Measurements from ENCODE around the gene FBXW7. TPM values are rescaled to one million over a fixed set of nuclear protein-coding genes. Genes with fewer than 3 reads are reported as not detected.

Gene FBXW7
- total and polyA plus RNA-seq, 2 donors, result 27.2 to 114 TPM

DNA sequence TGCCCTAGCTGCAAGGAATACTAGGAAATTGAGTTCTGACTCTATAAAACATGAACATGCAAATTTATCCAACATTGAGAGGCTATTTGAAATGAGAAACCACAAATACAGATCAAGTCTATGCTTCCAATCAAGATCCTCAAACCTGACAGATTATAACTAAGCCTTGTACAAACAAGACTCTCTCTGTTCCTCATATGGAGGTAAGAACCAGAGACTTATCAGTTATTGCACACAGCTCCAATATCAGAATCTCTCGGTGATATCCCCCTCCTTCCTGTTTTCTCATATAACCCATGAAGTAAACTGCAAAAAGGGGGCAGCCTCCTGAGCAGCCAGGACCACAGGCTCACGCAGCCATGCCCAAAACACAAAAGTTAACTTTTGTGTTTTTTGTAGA lies 36.5 kb downstream of the FBXW7 start:
- 85% methylated on average over 2 of the region's 2 CpGs for WGBS
- Histone ChIP-seq H3K4me1 (ENCODE audit: control insufficient read depth in 2 of 2, insufficient read depth in 2 of 2, low read length in 2 of 2) (no peaks in the 10 kb centered on the region), H3K4me3 (ENCODE audit: low read length in 2 of 2) (no peak overlapping the region), H3K9me3 (ENCODE audit: control insufficient read depth in 2 of 2, insufficient read depth in 1 of 2, low read length in 1 of 2) (no peaks in the 10 kb centered on the region), H3K36me3 (ENCODE audit: control insufficient read depth in 2 of 2, insufficient read depth in 2 of 2, low read length in 1 of 2) (no peaks in the 10 kb centered on the region), H3K27ac (ENCODE audit: low read depth in 1 of 2, low read length in 1 of 2) (no peak overlapping the region), H3K27me3 (ENCODE audit: control insufficient read depth in 2 of 2, insufficient read depth in 1 of 2, low read length in 1 of 2) (no peaks in the 10 kb centered on the region)
- DNase-seq (ENCODE audit: low read depth in 6 of 9, low spot score in 9 of 9), result no peak

DNA sequence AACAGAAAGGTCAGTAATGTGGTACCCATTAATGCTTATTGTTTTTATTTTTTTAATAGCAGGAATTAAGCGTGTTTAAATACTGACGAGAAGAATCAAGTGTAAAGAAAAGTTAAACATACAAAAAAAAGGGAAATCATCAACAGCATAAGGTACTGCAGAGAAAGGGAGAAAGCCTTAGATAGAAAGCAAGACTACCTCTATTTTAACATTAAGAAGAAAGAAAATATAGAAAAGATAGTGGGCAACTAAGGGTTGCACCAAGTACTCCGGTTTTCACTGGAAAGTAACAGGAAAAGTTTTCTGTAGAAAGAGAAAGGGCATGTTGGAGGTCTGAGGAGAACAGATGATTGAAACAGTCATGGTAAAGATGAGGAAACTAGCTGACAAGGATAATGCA lies 41.9 kb downstream of the FBXW7 start:
- Histone ChIP-seq H3K36me3 (ENCODE audit: control insufficient read depth in 2 of 2, insufficient read depth in 2 of 2, low read length in 1 of 2) (no peaks in the 10 kb centered on the region), H3K27ac (ENCODE audit: low read depth in 1 of 2, low read length in 1 of 2) (no peak overlapping the region), H3K4me1 (ENCODE audit: control insufficient read depth in 2 of 2, insufficient read depth in 2 of 2, low read length in 2 of 2) (no peaks in the 10 kb centered on the region), H3K9me3 (ENCODE audit: control insufficient read depth in 2 of 2, insufficient read depth in 1 of 2, low read length in 1 of 2) (no peaks in the 10 kb centered on the region), H3K27me3 (ENCODE audit: control insufficient read depth in 2 of 2, insufficient read depth in 1 of 2, low read length in 1 of 2) (no peaks in the 10 kb centered on the region), H3K4me3 (ENCODE audit: low read length in 2 of 2) (no peak overlapping the region)
- no peak for DNase-seq (ENCODE audit: low read depth in 6 of 9, low spot score in 9 of 9)
- 99% methylated on average over 3 of the region's 3 CpGs for WGBS

DNA sequence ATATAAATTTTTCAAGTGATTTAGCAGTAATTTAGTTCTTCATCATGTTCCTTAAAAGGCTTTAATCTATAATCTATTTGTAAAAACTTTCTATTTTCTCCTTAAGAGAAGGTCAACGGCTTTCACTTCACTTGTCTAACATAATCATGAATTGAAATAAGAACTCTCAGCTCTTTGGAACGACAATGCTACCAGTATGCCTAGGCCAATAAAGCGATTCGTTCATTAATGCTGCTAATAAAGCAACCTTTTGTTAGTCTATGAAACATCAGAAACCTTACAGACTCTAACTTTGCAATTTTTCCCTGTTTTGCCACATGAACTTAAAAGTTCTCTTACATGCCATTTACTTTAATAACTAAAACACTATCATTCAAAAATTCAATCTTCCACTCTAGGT lies 47.6 kb downstream of the FBXW7 start:
- Histone ChIP-seq H3K4me1 (ENCODE audit: control insufficient read depth in 2 of 2, insufficient read depth in 2 of 2, low read length in 2 of 2) (no peaks in the 10 kb centered on the region), H3K9me3 (ENCODE audit: control insufficient read depth in 2 of 2, insufficient read depth in 1 of 2, low read length in 1 of 2) (no peaks in the 10 kb centered on the region), H3K36me3 (ENCODE audit: control insufficient read depth in 2 of 2, insufficient read depth in 2 of 2, low read length in 1 of 2) (no peaks in the 10 kb centered on the region), H3K27ac (ENCODE audit: low read depth in 1 of 2, low read length in 1 of 2) (no peak overlapping the region), H3K27me3 (ENCODE audit: control insufficient read depth in 2 of 2, insufficient read depth in 1 of 2, low read length in 1 of 2) (no peaks in the 10 kb centered on the region), H3K4me3 (ENCODE audit: low read length in 2 of 2) (no peak overlapping the region)
- DNase-seq (ENCODE audit: low read depth in 6 of 9, low spot score in 9 of 9), result no peak
- WGBS, result 99% methylated on average over 4 of the region's 4 CpGs

DNA sequence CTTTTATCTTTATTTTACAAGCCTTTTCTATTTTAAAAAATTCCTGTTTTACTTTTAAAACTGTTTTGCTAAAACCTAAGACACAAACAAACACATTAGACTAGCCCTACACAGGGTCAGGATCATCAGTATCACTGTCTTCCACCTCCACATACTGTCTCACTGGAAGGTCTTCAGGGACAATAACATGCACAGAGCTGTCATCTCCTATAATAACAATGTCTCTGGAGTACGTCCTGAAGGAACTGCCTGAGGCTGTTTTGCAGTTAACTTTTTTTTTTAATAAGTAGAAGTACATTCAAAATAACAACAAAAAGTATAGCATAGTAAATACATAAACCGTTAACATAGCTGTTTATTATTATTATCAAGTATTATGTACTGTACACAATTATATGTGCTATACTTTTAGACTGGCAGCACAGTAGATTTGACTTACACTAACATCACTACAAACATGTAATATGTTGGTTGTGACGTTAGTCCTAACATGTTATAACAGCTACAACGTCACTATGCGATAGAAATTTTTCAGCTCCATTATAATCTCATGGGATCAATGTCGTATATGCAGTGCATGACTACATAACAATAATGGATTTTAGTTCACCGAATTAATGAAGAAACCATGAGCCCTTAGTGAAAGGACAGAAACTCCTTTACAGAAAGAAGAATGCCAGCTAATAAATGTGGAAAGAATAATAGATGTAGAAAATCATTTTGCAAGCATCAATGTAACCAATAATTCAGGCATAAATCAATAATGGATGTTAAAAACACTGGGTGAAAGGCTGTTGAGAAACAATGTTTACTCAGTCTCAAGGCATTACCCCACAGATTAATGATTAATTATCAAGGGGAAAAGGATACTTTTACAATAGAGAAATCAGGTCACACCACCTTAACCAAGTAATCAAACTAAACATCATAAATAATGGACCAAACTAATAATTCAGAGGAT lies 49.2 kb downstream of the FBXW7 start:
- no peak overlapping the region for H3K27ac ChIP-seq (ENCODE audit: low read depth in 1 of 2, low read length in 1 of 2)

DNA sequence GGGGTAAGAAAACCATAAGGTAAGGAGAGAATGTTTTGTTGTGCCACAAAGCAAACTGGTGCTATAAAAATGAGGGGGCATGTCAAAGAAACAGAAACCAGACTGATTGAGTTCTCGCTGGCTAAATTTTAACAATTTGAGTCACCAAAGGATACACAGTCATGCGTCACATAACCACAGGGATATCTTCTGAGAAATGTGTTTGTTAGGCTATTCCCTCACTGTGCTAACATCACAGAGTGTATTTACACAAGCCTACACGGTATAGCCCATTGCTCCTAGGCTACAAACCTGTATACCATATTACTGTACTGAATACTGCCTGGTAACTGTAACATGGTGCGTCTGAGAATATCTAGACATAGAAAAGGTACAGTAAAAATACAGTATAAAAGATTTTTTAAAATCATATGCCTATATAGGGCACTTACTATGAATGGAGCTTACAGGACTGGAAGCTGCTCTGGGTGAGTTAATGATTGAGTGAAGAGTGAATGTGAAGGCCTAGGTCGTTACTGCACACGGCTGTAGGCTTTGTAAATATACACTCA lies 50.1 kb downstream of the FBXW7 start:
- peak in 1 of 9 donors; percentile 24 for DNase-seq (ENCODE audit: low read depth in 6 of 9, low spot score in 9 of 9)
- H3K36me3 ChIP-seq (ENCODE audit: control insufficient read depth in 2 of 2, insufficient read depth in 2 of 2, low read length in 1 of 2), result no peaks in the 10 kb centered on the region
- no peaks in the 10 kb centered on the region for H3K9me3 ChIP-seq (ENCODE audit: control insufficient read depth in 2 of 2, insufficient read depth in 1 of 2, low read length in 1 of 2)

More for the DNA sequence above, 49.2 kb downstream of the FBXW7 start:
- Histone ChIP-seq H3K9me3 (ENCODE audit: control insufficient read depth in 2 of 2, insufficient read depth in 1 of 2, low read length in 1 of 2) (no peaks in the 10 kb centered on the region), H3K4me1 (ENCODE audit: control insufficient read depth in 2 of 2, insufficient read depth in 2 of 2, low read length in 2 of 2) (no peaks in the 10 kb centered on the region), H3K4me3 (ENCODE audit: low read length in 2 of 2) (no peak overlapping the region), H3K36me3 (ENCODE audit: control insufficient read depth in 2 of 2, insufficient read depth in 2 of 2, low read length in 1 of 2) (no peaks in the 10 kb centered on the region), H3K27me3 (ENCODE audit: control insufficient read depth in 2 of 2, insufficient read depth in 1 of 2, low read length in 1 of 2) (no peaks in the 10 kb centered on the region)
- 96% methylated on average over 7 of the region's 7 CpGs for WGBS
- DNase-seq (ENCODE audit: low read depth in 6 of 9, low spot score in 9 of 9), result no peak

DNA sequence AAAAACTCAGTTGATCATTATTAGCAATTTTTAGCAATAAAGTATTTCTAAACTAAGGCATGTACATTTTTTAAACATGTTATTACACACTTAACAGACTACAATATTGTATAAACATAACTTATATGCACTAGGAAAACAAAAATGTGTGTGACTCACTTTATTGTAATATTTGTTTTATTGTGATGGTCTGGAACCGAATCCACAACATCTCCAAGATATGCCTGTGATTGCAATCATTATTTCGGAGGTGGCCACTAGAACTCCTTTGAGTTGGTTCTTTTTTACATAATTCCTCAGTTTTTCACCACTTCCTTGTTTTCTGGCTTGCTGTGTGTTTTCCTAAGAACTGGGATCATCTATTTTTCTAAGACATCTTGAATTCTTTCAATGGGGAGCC lies 53.7 kb downstream of the FBXW7 start:
- Histone ChIP-seq H3K4me3 (ENCODE audit: low read length in 2 of 2) (no peak overlapping the region), H3K27ac (ENCODE audit: low read depth in 1 of 2, low read length in 1 of 2) (no peak overlapping the region), H3K4me1 (ENCODE audit: control insufficient read depth in 2 of 2, insufficient read depth in 2 of 2, low read length in 2 of 2) (no peaks in the 10 kb centered on the region), H3K27me3 (ENCODE audit: control insufficient read depth in 2 of 2, insufficient read depth in 1 of 2, low read length in 1 of 2) (no peaks in the 10 kb centered on the region), H3K36me3 (ENCODE audit: control insufficient read depth in 2 of 2, insufficient read depth in 2 of 2, low read length in 1 of 2) (no peaks in the 10 kb centered on the region), H3K9me3 (ENCODE audit: control insufficient read depth in 2 of 2, insufficient read depth in 1 of 2, low read length in 1 of 2) (no peaks in the 10 kb centered on the region)
- DNase-seq (ENCODE audit: low read depth in 6 of 9, low spot score in 9 of 9), result no peak
- WGBS, result 99% methylated on average over 2 of the region's 2 CpGs

More for the DNA sequence above, 50.1 kb downstream of the FBXW7 start:
- H3K4me3 ChIP-seq (ENCODE audit: low read length in 2 of 2), result no peak overlapping the region
- no peaks in the 10 kb centered on the region for H3K4me1 ChIP-seq (ENCODE audit: control insufficient read depth in 2 of 2, insufficient read depth in 2 of 2, low read length in 2 of 2)
- no peak overlapping the region for H3K27ac ChIP-seq (ENCODE audit: low read depth in 1 of 2, low read length in 1 of 2)
- no peaks in the 10 kb centered on the region for H3K27me3 ChIP-seq (ENCODE audit: control insufficient read depth in 2 of 2, insufficient read depth in 1 of 2, low read length in 1 of 2)
- 92% methylated on average over 6 of the region's 6 CpGs for WGBS

DNA sequence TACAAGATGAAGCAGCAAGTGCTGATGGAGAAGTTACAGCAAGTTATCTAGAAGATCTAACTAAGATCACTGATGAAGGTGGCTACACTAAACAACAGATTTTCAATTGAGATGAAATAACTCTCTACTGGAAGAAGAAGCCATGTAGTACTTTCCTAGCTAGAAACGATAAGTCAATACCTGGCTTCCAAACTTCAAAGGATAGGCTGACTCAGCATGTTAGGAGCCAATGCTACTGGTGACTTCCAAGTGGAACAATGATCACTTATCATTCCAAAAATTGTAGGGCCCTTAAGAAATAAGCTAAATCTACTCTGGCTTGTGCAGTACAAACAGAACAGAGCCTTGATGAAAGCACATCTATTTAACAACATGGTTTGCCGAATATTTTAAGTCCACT lies 55.0 kb downstream of the FBXW7 start:
- DNase-seq (ENCODE audit: low read depth in 6 of 9, low spot score in 9 of 9), result no peak
- H3K4me1 ChIP-seq (ENCODE audit: control insufficient read depth in 2 of 2, insufficient read depth in 2 of 2, low read length in 2 of 2), result no peaks in the 10 kb centered on the region
- no peak overlapping the region for H3K27ac ChIP-seq (ENCODE audit: low read depth in 1 of 2, low read length in 1 of 2)
- no peaks in the 10 kb centered on the region for H3K36me3 ChIP-seq (ENCODE audit: control insufficient read depth in 2 of 2, insufficient read depth in 2 of 2, low read length in 1 of 2)
- H3K4me3 ChIP-seq (ENCODE audit: low read length in 2 of 2), result no peak overlapping the region
- H3K9me3 ChIP-seq (ENCODE audit: control insufficient read depth in 2 of 2, insufficient read depth in 1 of 2, low read length in 1 of 2), result no peaks in the 10 kb centered on the region
- WGBS, result 96% methylated on average over 2 of the region's 2 CpGs
- H3K27me3 ChIP-seq (ENCODE audit: control insufficient read depth in 2 of 2, insufficient read depth in 1 of 2, low read length in 1 of 2), result no peaks in the 10 kb centered on the region

DNA sequence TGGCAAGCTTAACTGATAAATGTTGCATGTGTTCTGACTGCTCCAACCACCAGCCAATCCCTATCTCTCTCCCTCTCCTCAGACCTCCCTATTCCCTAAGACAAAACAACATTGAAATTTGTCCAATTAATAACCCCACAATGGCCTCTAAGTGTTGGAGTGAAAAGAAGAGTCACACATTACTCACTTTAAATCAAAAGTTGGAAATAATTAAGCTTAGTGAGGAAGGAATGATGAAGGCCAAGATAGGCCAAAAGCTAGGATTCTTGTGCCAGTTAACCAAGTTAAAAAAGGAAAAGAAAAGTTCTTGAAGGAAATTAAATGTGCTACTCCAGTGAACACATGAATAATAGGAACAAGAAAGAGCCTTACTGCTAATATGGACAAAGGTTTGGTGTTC lies 55.6 kb downstream of the FBXW7 start:
- H3K27me3 ChIP-seq (ENCODE audit: control insufficient read depth in 2 of 2, insufficient read depth in 1 of 2, low read length in 1 of 2), result no peaks in the 10 kb centered on the region
- H3K9me3 ChIP-seq (ENCODE audit: control insufficient read depth in 2 of 2, insufficient read depth in 1 of 2, low read length in 1 of 2), result no peaks in the 10 kb centered on the region
- H3K36me3 ChIP-seq (ENCODE audit: control insufficient read depth in 2 of 2, insufficient read depth in 2 of 2, low read length in 1 of 2), result no peaks in the 10 kb centered on the region
- no peaks in the 10 kb centered on the region for H3K4me1 ChIP-seq (ENCODE audit: control insufficient read depth in 2 of 2, insufficient read depth in 2 of 2, low read length in 2 of 2)
- H3K27ac ChIP-seq (ENCODE audit: low read depth in 1 of 2, low read length in 1 of 2), result no peak overlapping the region
- no peak for DNase-seq (ENCODE audit: low read depth in 6 of 9, low spot score in 9 of 9)
- no peak overlapping the region for H3K4me3 ChIP-seq (ENCODE audit: low read length in 2 of 2)

DNA sequence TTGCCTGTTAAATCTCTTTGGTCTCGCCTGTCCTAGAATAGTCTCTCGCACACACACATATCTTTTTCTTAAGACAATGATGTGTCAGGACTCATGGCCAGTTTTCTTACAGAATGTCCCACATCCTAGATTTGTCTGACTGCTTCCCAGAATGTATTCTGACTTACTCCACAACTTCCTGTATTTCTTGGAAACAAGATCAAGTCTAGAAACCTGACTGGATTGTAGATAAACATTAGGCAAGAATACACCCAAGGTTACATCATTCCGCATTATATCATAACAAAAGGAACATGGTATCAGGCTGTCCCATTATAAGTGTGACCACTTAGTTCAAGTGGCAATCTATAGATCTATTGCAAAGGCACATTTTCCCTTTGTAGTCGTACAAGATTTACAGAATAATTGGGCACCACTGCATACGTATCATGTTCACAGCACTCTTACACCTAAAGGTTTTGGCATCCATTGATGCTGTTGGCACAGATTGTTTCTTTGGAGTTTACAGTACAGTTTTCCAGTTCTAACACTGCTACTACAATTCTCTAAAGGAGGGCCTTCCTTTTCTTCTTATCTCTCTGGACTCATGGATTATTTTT lies 56.4 kb downstream of the FBXW7 start:
- 98% methylated on average over 5 of the region's 5 CpGs for WGBS
- Histone ChIP-seq H3K27me3 (ENCODE audit: control insufficient read depth in 2 of 2, insufficient read depth in 1 of 2, low read length in 1 of 2) (no peaks in the 10 kb centered on the region), H3K4me3 (ENCODE audit: low read length in 2 of 2) (no peak overlapping the region), H3K9me3 (ENCODE audit: control insufficient read depth in 2 of 2, insufficient read depth in 1 of 2, low read length in 1 of 2) (no peaks in the 10 kb centered on the region), H3K27ac (ENCODE audit: low read depth in 1 of 2, low read length in 1 of 2) (no peak overlapping the region), H3K4me1 (ENCODE audit: control insufficient read depth in 2 of 2, insufficient read depth in 2 of 2, low read length in 2 of 2) (no peaks in the 10 kb centered on the region), H3K36me3 (ENCODE audit: control insufficient read depth in 2 of 2, insufficient read depth in 2 of 2, low read length in 1 of 2) (no peaks in the 10 kb centered on the region)
- no peak for DNase-seq (ENCODE audit: low read depth in 6 of 9, low spot score in 9 of 9)

Data from thymus (tissue), 11 donors.